GM18505 (cell line): ENCODE data around the gene KCNK7.
A peak's percentile ranks its signal among the peaks of the same experiment; 100 is the strongest.

Experiments used
- ATAC-seq: cut with Tn5 transposase; IDR thresholded peaks from one replicate; pipeline ENCODE4 v1.9.1; 2021; ENCODE audit not compliant: unreplicated experiment
- POLR2A ChIP-seq: IDR thresholded peaks from 4 replicates; pipeline ENCODE4 v1.6.1; 2011; ENCODE audit warnings: borderline replicate concordance; ENCODE audit not compliant: insufficient read depth, insufficient read length; ENCODE audit errors: extremely low read depth

Gene KCNK7

GRCh38 chr11:65583589-65583988, 12.0 kb downstream of the KCNK7 start:
- TF ChIP-seq POLR2A: no peak

DNA sequence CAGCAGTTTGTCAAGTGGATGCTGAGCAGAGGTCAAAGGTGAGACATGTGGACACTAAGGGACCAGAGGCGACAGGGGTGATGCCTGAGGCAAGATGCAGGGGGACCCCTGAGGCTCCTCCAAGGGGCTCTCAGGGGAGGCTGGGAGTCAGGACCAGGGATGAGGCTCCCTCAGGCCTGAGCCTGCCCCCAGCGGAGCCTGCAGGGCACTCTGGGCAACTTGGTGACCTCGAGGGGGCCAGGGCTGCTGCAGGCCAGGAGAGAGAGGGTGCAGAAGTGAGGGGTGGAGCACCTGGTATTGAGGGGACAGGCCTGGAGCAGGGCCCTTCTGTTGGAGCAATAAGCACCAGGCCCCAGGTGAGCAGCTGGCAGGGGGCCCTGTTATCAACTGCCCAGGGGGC, 13.7 kb downstream of the KCNK7 start:
- TF ChIP-seq POLR2A: peak; percentile 2
- ATAC-seq: no peak

More at GRCh38 chr11:65583589-65583988, 12.0 kb downstream of the KCNK7 start:
- ATAC-seq: no peak

GRCh38 chr11:65580756-65581155, 14.8 kb downstream of the KCNK7 start:
- TF ChIP-seq POLR2A: no peak
- ATAC-seq: no peak

GRCh38 chr11:65580031-65580692, 15.4 kb downstream of the KCNK7 start:
- no peak for ATAC-seq
- TF ChIP-seq POLR2A: no peak

- peak; percentile 1 for TF ChIP-seq POLR2A
- ATAC-seq: no peak
Observed at GRCh38 chr11:65579291-65579690, 16.3 kb downstream of the KCNK7 start.

DNA sequence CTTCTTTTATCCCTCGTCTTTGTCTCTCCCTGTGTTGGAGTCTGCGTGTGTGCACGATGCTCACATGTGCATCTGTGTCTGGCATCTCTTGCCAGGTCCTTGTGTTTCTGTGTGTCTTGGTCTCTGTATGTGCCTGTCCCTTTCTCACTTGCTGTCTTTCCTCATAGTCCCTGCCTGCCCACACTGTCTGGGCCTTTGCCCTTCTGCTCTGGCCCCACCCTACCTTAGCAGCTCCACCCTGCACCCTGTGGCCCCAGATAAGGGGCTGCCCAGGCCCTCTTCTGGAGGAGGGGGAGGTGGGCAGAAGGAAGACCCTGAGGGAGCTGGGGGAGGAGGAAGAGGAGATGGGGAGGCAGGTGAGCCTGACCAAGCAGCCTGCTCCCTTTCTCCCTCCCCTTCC, 16.9 kb downstream of the KCNK7 start:
- TF ChIP-seq POLR2A: no peak
- ATAC-seq: no peak

- ATAC-seq: no peak
- TF ChIP-seq POLR2A: no peak
Observed at GRCh38 chr11:65578134-65578533, 17.5 kb downstream of the KCNK7 start.

DNA sequence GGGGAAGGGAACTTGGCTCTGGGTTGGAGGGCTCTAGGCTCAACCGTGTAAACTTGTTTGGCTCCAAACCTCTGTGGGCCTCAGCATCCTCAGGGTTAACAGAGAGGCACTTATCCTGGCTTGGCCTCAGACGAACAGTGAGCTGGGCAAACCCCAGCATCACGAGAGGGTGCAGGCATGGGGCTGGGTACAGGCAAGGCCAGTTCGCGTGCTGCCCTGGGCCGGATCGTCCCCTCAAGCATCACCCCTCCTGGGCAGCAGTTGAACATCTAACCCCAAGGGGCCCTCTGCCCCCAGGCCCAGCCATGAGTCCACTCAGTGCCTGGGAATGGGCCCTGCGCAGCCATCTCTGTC, 17.9 kb downstream of the KCNK7 start:
- TF ChIP-seq POLR2A: no peak
- no peak for ATAC-seq

DNA sequence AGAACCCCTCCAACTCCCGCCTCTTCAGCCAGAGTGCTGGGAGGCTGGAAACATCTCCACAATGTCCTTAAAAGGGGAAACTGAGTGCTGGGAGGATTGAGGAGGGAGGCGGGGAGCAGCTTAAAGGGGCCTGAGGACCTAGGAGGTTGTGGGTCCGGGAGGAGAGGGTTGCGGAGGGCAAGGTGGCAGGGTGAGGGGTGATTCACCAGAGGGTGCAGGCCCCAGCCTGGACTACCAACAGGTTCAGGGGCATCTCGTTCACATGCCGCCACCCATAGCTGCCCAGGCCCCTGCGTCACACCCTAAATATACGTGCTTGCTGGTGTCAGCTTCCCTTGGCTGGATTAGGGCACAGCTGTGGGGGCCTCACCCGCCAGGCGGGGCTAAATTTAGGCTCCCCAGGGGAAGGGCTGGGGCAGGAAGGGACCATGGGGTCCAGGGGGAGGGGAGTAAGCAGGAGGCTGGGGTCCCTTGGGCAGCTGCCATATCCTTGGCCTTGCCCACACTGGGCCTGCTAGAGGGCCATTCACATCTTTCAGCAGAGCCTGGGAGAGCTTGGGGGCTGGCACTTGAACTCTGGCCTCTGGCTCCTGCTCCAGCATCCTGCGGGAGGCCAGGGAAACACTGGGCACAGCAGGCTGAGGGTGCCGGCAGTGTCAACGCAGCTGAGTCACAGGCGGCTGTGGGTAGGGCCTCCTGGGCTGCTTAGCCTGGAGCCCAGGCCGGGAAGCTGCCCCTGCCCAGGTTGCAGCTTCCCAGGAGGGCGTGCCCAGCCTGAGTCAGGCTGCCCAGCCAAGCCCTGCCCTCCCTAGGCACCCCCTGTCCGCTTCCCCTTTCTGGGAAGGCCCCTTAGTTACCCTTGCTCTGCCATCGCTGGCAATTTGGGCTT, 18.5 kb downstream of the KCNK7 start:
- ATAC-seq: no peak
- TF ChIP-seq POLR2A: peak; percentile 50

DNA sequence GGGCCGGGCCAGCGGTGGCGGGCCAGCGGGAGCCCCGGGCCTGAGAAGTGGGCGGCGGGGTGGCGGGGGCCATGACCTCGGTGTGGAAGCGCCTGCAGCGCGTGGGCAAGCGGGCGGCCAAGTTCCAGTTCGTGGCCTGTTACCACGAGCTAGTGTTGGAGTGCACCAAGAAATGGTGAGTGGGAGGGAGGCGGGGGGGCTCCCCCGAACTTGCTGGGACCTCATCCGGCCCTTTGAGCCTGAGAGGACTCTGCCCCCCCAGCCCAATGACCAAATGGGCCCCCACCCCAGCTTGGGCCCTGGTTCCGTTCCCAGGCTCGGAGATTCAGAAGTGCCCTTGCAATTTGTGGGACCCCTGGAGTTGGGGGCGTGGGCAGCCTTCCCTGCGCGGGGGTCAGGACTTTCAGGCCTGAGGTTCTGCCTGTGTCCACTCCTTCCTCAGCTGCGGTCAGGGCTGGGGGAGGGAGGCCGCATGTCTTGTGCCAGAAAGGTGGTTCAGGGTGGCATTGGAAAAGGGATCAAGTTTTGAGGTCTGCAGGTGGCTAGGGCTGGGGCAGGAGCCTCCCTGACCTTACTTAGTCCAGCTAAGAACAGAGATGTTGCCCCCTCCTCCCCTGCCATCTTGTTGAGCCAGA, 19.3 kb downstream of the KCNK7 start:
- TF ChIP-seq POLR2A: no peak
- no peak for ATAC-seq

DNA sequence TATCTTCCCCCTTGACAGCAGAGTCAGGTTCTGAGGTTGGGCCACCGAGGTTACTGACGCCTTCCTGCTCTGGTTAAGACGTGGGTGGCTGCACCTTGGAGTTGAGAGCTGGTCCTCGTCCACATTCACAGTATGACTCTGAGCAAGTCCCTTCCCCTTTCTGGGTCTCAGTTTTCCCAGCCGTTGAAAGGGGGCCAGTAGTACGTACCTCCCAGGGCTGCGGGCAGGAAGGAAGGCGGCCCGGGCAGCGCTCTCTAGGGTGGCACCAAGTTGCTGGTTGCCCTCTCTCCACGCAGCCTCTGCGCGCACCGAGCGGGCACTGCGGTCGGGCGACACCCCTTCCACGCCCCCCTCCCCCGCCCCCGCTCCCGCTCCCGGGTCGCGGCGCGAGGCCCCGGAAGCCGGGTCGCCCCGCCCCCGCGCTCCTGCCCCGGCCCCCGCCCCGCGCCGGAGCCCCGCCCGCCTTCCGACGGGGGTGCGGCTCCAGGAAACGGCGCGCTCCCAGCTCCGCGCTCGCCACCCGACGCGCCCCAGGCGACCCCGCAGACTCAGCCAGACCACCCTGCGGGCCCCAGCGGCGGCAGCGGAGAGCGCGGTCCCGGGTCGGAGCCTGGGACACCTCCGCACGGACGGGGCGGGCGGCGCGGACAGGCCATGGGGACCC, 19.9 kb downstream of the KCNK7 start, which contains the start of gene EHBP1L1:
TSS of gene EHBP1L1 (plus strand) at position 486 of the 664 bp plus-strand sequence. CDS start 250 bp downstream, outside the sequence.
- peak; percentile 29 for ATAC-seq
- peak; percentile 55 for TF ChIP-seq POLR2A

DNA sequence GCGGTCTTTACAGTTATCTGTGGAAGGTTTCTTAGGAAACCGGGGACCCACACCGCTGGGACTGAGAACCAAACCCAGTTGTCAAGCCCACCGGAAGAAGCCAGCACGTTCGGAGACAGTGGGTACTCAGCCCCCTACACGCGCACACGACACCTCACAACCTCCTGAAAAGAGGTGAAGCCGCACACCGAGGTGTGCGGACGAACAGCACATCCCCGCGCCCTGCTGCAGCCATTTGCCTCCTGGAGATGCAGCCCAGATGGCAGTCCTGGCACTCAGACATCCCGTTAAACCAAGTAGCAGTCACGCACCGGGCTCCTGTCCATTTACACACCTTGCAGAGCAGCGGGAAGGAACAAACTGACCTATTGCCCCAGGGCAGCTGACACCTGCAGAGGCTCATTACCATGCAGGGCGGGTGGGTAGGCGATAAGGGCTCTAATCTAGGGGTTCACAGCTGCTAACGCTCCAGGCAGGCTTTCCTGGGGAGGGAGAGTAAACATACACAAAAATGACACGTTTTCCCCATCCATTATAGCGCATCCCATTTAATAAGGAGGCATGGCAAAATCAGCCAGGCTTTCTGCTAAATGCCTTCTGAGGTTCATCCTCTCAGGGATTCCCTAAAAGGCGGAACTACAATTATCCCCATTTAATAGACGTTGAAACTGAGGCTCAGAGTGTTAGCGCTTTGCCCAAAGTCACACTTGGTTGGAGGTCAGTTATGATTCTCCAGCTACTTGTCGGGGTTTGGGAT, 20.6 kb downstream of the KCNK7 start:
- no peak for ATAC-seq
- peak; percentile 32 for TF ChIP-seq POLR2A
